ENCODE data around the gene MED12.

MED12 gene

GRCh38 chrX:71098302-71098701 is 20.1 kb upstream of the MED12 start:
- H3K4me1 ChIP-seq (ENCODE audit: low read length): peaks cover 10% of the 10 kb centered on the region
- no peaks in the 10 kb centered on the region for H4K20me1 ChIP-seq (ENCODE audit: insufficient read depth, low read length)
- no peaks in the 10 kb centered on the region for H3K27me3 ChIP-seq (ENCODE audit: low read depth, low read length)
- H3K4me3 ChIP-seq (ENCODE audit: low read length): no peak overlapping the region
- H3K4me2 ChIP-seq (ENCODE audit: low read length): no peak overlapping the region
- no peaks in the 10 kb centered on the region for H3K79me2 ChIP-seq (ENCODE audit: low read length)
- no peaks in the 10 kb centered on the region for H3K36me3 ChIP-seq (replicated peaks; ENCODE audit: low read depth, low read length)
- no peaks in the 10 kb centered on the region for H3K9me3 ChIP-seq (ENCODE audit: insufficient read depth, low read length)
- no peak overlapping the region for H2AFZ ChIP-seq (ENCODE audit: low read depth, low read length)
- no peak for TF ChIP-seq EZH2phosphoT487 (IDR thresholded peaks at IDR 0.05; ENCODE audit: low read depth)
- peak; percentile 62 for TF ChIP-seq CTCF (IDR thresholded peaks at IDR 0.05; ENCODE audit: low read depth, low read length)
- H3K9ac ChIP-seq (ENCODE audit: low read length): no peak overlapping the region
- H3K27ac ChIP-seq (ENCODE audit: low read length): no peak overlapping the region

GRCh38 chrX:71098951-71099506 is 19.4 kb upstream of the MED12 start:
- Histone ChIP-seq H3K9ac (ENCODE audit: low read length) (no peak overlapping the region), H3K27me3 (ENCODE audit: low read depth, low read length) (no peaks in the 10 kb centered on the region), H4K20me1 (ENCODE audit: insufficient read depth, low read length) (no peaks in the 10 kb centered on the region), H3K9me3 (ENCODE audit: insufficient read depth, low read length) (no peaks in the 10 kb centered on the region), H3K27ac (ENCODE audit: low read length) (no peak overlapping the region), H3K79me2 (ENCODE audit: low read length) (no peaks in the 10 kb centered on the region), H3K4me3 (ENCODE audit: low read length) (no peak overlapping the region), H3K36me3 (replicated peaks; ENCODE audit: low read depth, low read length) (no peaks in the 10 kb centered on the region), H2AFZ (ENCODE audit: low read depth, low read length) (no peak overlapping the region), H3K4me1 (ENCODE audit: low read length) (peaks cover 17% of the 10 kb centered on the region), H3K4me2 (ENCODE audit: low read length) (no peak overlapping the region)
- TF ChIP-seq EZH2phosphoT487 (IDR thresholded peaks at IDR 0.05; ENCODE audit: low read depth) (no peak), CTCF (IDR thresholded peaks at IDR 0.05; ENCODE audit: low read depth, low read length) (no peak)

DNA sequence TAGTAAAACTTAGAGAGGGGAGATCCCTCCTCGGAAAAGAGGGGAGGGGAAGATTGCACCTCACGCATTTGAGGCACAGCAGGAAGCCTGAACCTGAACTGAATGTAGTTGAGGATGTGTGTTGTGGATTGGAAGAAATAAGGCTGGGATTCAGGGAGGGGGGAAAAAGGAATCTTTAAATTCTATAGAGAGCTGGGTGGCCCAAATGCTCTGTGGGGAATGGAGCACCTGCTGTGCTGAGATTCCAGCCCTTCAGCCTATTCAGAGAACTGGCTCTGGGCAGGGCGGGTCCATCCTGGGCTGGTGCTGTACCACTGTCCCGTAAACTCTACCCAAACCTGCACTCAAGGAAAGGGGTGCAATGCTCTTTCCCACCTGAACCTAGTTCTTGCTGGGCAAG is 18.7 kb upstream of the MED12 start:
- H3K9ac ChIP-seq (ENCODE audit: low read length): no peak overlapping the region
- H3K79me2 ChIP-seq (ENCODE audit: low read length): no peaks in the 10 kb centered on the region
- peaks cover 18% of the 10 kb centered on the region for H3K4me1 ChIP-seq (ENCODE audit: low read length)
- H3K27ac ChIP-seq (ENCODE audit: low read length): no peak overlapping the region
- no peak overlapping the region for H3K4me3 ChIP-seq (ENCODE audit: low read length)
- H3K9me3 ChIP-seq (ENCODE audit: insufficient read depth, low read length): no peaks in the 10 kb centered on the region
- TF ChIP-seq EZH2phosphoT487 (IDR thresholded peaks at IDR 0.05; ENCODE audit: low read depth) (no peak), CTCF (IDR thresholded peaks at IDR 0.05; ENCODE audit: low read depth, low read length) (no peak)
- H2AFZ ChIP-seq (ENCODE audit: low read depth, low read length): no peak overlapping the region
- H4K20me1 ChIP-seq (ENCODE audit: insufficient read depth, low read length): no peaks in the 10 kb centered on the region
- no peak overlapping the region for H3K4me2 ChIP-seq (ENCODE audit: low read length)
- no peaks in the 10 kb centered on the region for H3K36me3 ChIP-seq (replicated peaks; ENCODE audit: low read depth, low read length)
- no peaks in the 10 kb centered on the region for H3K27me3 ChIP-seq (ENCODE audit: low read depth, low read length)

GRCh38 chrX:71100581-71101505 is 17.6 kb upstream of the MED12 start:
- no peak overlapping the region for H3K4me2 ChIP-seq (ENCODE audit: low read length)
- H3K27me3 ChIP-seq (ENCODE audit: low read depth, low read length): no peaks in the 10 kb centered on the region
- no peaks in the 10 kb centered on the region for H4K20me1 ChIP-seq (ENCODE audit: insufficient read depth, low read length)
- H3K9ac ChIP-seq (ENCODE audit: low read length): no peak overlapping the region
- no peaks in the 10 kb centered on the region for H3K9me3 ChIP-seq (ENCODE audit: insufficient read depth, low read length)
- no peaks in the 10 kb centered on the region for H3K36me3 ChIP-seq (replicated peaks; ENCODE audit: low read depth, low read length)
- no peak overlapping the region for H3K27ac ChIP-seq (ENCODE audit: low read length)
- peaks cover 15% of the 10 kb centered on the region for H3K4me1 ChIP-seq (ENCODE audit: low read length)
- no peak overlapping the region for H2AFZ ChIP-seq (ENCODE audit: low read depth, low read length)
- TF ChIP-seq EZH2phosphoT487 (IDR thresholded peaks at IDR 0.05; ENCODE audit: low read depth) (no peak), CTCF (IDR thresholded peaks at IDR 0.05; ENCODE audit: low read depth, low read length) (no peak)
- no peak overlapping the region for H3K4me3 ChIP-seq (ENCODE audit: low read length)
- H3K79me2 ChIP-seq (ENCODE audit: low read length): no peaks in the 10 kb centered on the region

Data from OCI-LY3 (cell line).